Measurements from ENCODE around the gene TTC9C. TPM values are rescaled to one million over a fixed set of nuclear protein-coding genes. Genes with fewer than 3 reads are reported as not detected.

TTC9C gene
- total RNA-seq, 1 donor from 2014 or later: 25.6 TPM

Other genes starting within 250 kb of the TTC9C start
- gene AHNAK, start 181.7 kb upstream of the TTC9C start, total RNA-seq: 432 TPM
- gene EEF1G, start 154.6 kb upstream of the TTC9C start, total RNA-seq: 2,520 TPM
- 4.2 TPM for gene TUT1, start 137.0 kb upstream of the TTC9C start, total RNA-seq
- 63.7 TPM for gene MTA2, start 126.6 kb upstream of the TTC9C start, total RNA-seq
- 7.3 TPM for gene EML3, start 115.7 kb upstream of the TTC9C start, total RNA-seq
- gene ROM1, start 115.2 kb upstream of the TTC9C start, total RNA-seq: 1.6 TPM
- 8.4 TPM for gene B3GAT3, start 106.5 kb upstream of the TTC9C start, total RNA-seq
- 99.7 TPM for gene GANAB, start 81.9 kb upstream of the TTC9C start, total RNA-seq
- gene INTS5, start 75.2 kb upstream of the TTC9C start, total RNA-seq: 15.1 TPM
- 22.4 TPM for gene C11orf98, start 63.3 kb upstream of the TTC9C start, total RNA-seq
- 4.7 TPM for gene CSKMT, start 63.2 kb upstream of the TTC9C start, total RNA-seq
- gene UQCC3, start 56.8 kb upstream of the TTC9C start, total RNA-seq: 4.7 TPM
- 1.0 TPM for gene LBHD1, start 56.2 kb upstream of the TTC9C start, total RNA-seq
- gene UBXN1, start 49.4 kb upstream of the TTC9C start, total RNA-seq: 106 TPM
- gene LRRN4CL, start 39.0 kb upstream of the TTC9C start, total RNA-seq: 9.9 TPM
- 19.8 TPM for gene BSCL2, start 21.1 kb upstream of the TTC9C start, total RNA-seq
- not detected for gene GNG3, start 20.8 kb upstream of the TTC9C start, total RNA-seq
- gene HNRNPUL2, start 1.0 kb upstream of the TTC9C start, total RNA-seq: 18.8 TPM
- gene ZBTB3, start 25.7 kb downstream of the TTC9C start, total RNA-seq: 11.5 TPM
- 50.1 TPM for gene POLR2G, start 33.1 kb downstream of the TTC9C start, total RNA-seq
- 11.5 TPM for gene TAF6L, start 42.9 kb downstream of the TTC9C start, total RNA-seq
- gene TMEM179B, start 58.9 kb downstream of the TTC9C start, total RNA-seq: 16.2 TPM
- gene TMEM223, start 63.5 kb downstream of the TTC9C start, total RNA-seq: 20.9 TPM
- 12.5 TPM for gene NXF1, start 77.0 kb downstream of the TTC9C start, total RNA-seq
- 33.9 TPM for gene STX5, start 103.6 kb downstream of the TTC9C start, total RNA-seq
- not detected for gene TEX54, start 104.4 kb downstream of the TTC9C start, total RNA-seq
- 65.8 TPM for gene WDR74, start 111.1 kb downstream of the TTC9C start, total RNA-seq
- 56.4 TPM for gene SLC3A2, start 152.4 kb downstream of the TTC9C start, total RNA-seq
- gene CHRM1, start 192.9 kb downstream of the TTC9C start, total RNA-seq: not detected

Measured in skeletal muscle tissue (tissue), 1 donor.